RWPE1 (cell line): ENCODE data around the gene BBS2.

Source experiments
- CTCF ChIA-PET: fragments of 350-600 bp; sonication (Branson Sonifier 250); formaldehyde crosslinking; extraction: SDS; loops from one replicate; lab custom pipeline; 2021; lab: Yijun Ruan, JAX
- POLR2A ChIA-PET: fragments of 400-600 bp; formaldehyde crosslinking; extraction: SDS; loops from one replicate; lab custom pipeline; 2020; ENCODE audit warnings: antibody characterized with exemption; ENCODE audit not compliant: low non-redundant PET; lab: Yijun Ruan, JAX
- DNase-seq: peaks from one replicate; pipeline ENCODE4 v3.0.0; 2012; ENCODE audit warnings: low spot score
- H3K27ac ChIP-seq: fragments of 450-650 bp; 2 replicates; pipeline ENCODE4 v1.5.1; 2017
- CTCF ChIP-seq: fragments of 450-650 bp; conservative IDR thresholded peaks from 2 replicates; pipeline ENCODE4 v1.5.1; 2017; ENCODE audit warnings: low read depth, mild to moderate bottlenecking

Gene BBS2

GRCh38 chr16:56532714-56533113 is 12.9 kb upstream of the BBS2 start:
- no peak overlapping the region for H3K27ac ChIP-seq
- no peak for TF ChIP-seq CTCF
- ChIA-PET CTCF (interaction anchor here (0.6 to 1.7 kb wide), 5 partner anchors 13 to 393 kb away, joined by 3 to 5 read pairs (median 3); no protein-coding TSS in a partner anchor), POLR2A (no interaction called here)
- DNase-seq: peak; percentile 33

GRCh38 chr16:56530872-56531271 is 11.0 kb upstream of the BBS2 start:
- ChIA-PET POLR2A (no interaction called here), CTCF (interaction anchor here (0.5 to 0.9 kb wide), 2 partner anchors 73 to 91 kb away, joined by 3 to 4 read pairs; no protein-coding TSS in a partner anchor)
- H3K27ac ChIP-seq: peak overlapping the region; percentile 38; the same call in 1 of the 2 replicates
- TF ChIP-seq CTCF: no peak
- DNase-seq: peak; percentile 35

GRCh38 chr16:56525236-56525635 is 5.4 kb upstream of the BBS2 start:
- no peak overlapping the region for H3K27ac ChIP-seq
- TF ChIP-seq CTCF: no peak
- POLR2A ChIA-PET: no interaction called here
- no peak for DNase-seq
- CTCF ChIA-PET: interaction anchor here (0.6 kb wide), 1 partner anchor 39 kb away, joined by 3 read pairs; no protein-coding TSS in a partner anchor

GRCh38 chr16:56520251-56520577 is 390 bp upstream of the BBS2 start:
- H3K27ac ChIP-seq: peak overlapping the region; percentile 90

GRCh38 chr16:56518425-56518824 is 1.4 kb downstream of the BBS2 start:
- H3K27ac ChIP-seq: no peak overlapping the region
- no peak for TF ChIP-seq CTCF
- ChIA-PET POLR2A (no interaction called here), CTCF (interaction anchor here (0.6 to 1.2 kb wide), 5 partner anchors 58 to 109 kb away, joined by 3 to 4 read pairs (median 3); no protein-coding TSS in a partner anchor)
- DNase-seq: no peak

More at GRCh38 chr16:56520251-56520577, 390 bp upstream of the BBS2 start:
- DNase-seq: no peak
- POLR2A ChIA-PET: no interaction called here
- no peak for TF ChIP-seq CTCF
- CTCF ChIA-PET: no interaction called here

GRCh38 chr16:56517206-56517605 is 2.6 kb downstream of the BBS2 start:
- no peak for TF ChIP-seq CTCF
- POLR2A ChIA-PET: no interaction called here
- CTCF ChIA-PET: no interaction called here
- H3K27ac ChIP-seq: no peak overlapping the region
- DNase-seq: no peak
